Endodermal cell (in vitro differentiated cells): ENCODE results near the gene PHF21B. TPM values are rescaled to one million over a fixed set of nuclear protein-coding genes. Genes with fewer than 3 reads are reported as not detected.

ENCODE experiments used
- DNase-seq: peaks from one replicate; pipeline ENCODE4 v3.0.0-alpha.2; 2017
- H3K27ac ChIP-seq: 2 replicates; pipeline ENCODE4 v1.5.1; 2013; ENCODE audit warnings: mild to moderate bottlenecking, low read depth, low read length, moderate library complexity
- H3K27me3 ChIP-seq: 2 replicates; pipeline ENCODE4 v1.6.1; 2013; ENCODE audit warnings: mild to moderate bottlenecking, low read length, moderate library complexity; ENCODE audit not compliant: insufficient read depth, control insufficient read depth, poor library complexity, severe bottlenecking
- H3K36me3 ChIP-seq: 2 replicates; pipeline ENCODE4 v1.7.0; 2013; ENCODE audit warnings: mild to moderate bottlenecking, low read length, moderate library complexity; ENCODE audit not compliant: control insufficient read depth, insufficient read depth
- H3K4me1 ChIP-seq: one replicate; pipeline ENCODE4 v1.7.0; 2013; ENCODE audit warnings: low read length; ENCODE audit not compliant: control insufficient read depth, insufficient read depth
- H3K4me3 ChIP-seq: 2 replicates; pipeline ENCODE4 v1.5.1; 2013; ENCODE audit warnings: mild to moderate bottlenecking, low read length, moderate library complexity
- H3K9ac ChIP-seq: 2 replicates; pipeline ENCODE4 v1.6.1; 2013; ENCODE audit warnings: mild to moderate bottlenecking, low read length, moderate library complexity; ENCODE audit not compliant: poor library complexity, severe bottlenecking; ENCODE audit errors: extremely low read depth
- H3K9me3 ChIP-seq: 2 replicates; pipeline ENCODE4 v1.6.1; 2013; ENCODE audit warnings: mild to moderate bottlenecking, low read length, moderate library complexity; ENCODE audit not compliant: control insufficient read depth
- H3K27ac Mint-ChIP-seq: 2 replicates; pipeline ENCODE4 v1.8.0; 2020; ENCODE audit warnings: mixed read lengths
- H3K27me3 Mint-ChIP-seq: 2 replicates; pipeline ENCODE4 v1.8.0; 2021; ENCODE audit warnings: mild to moderate bottlenecking, mixed read lengths; ENCODE audit not compliant: insufficient read depth
- H3K36me3 Mint-ChIP-seq: 2 replicates; pipeline ENCODE4 v1.8.0; 2020; ENCODE audit warnings: low read depth, mixed read lengths
- H3K4me1 Mint-ChIP-seq: 2 replicates; pipeline ENCODE4 v1.8.0; 2020; ENCODE audit warnings: mixed read lengths
- H3K4me3 Mint-ChIP-seq: 2 replicates; pipeline ENCODE4 v1.8.0; 2020; ENCODE audit warnings: mild to moderate bottlenecking, moderate library complexity, mixed read lengths
- H3K9me3 Mint-ChIP-seq: 2 replicates; pipeline ENCODE4 v1.8.0; 2020; ENCODE audit warnings: mild to moderate bottlenecking, mixed read lengths
- WGBS, 2 experiments: methylation state at CpG; one replicate each; pipeline versions ENCODE4 v1.1.5 to v1.1.7; 2013; ENCODE audit warnings: missing lambda C conversion rate in 2 of 2, mixed read lengths in 1 of 2; ENCODE audit not compliant: insufficient coverage in 1 of 2, insufficient read length in 1 of 2; 5-methylcytosine and 5-hydroxymethylcytosine counted together
- total RNA-seq, 2 donors: library from RNA; stranded (reverse); fragmentation: NEBNext Ultra II Directional in 1 of 2; extraction: Animal tissue kit (Norgen Biotek cat#: 25700) in 1 of 2; gene quantifications; 2 replicates in 1 of 2; 3 replicates in 1 of 2; pipeline ENCODE4 v1.2.1, GENCODE V29; 2021
- TF ChIP-seq, protein P1 (sequence below): fragments of 200-600 bp; sonication (generic); conservative IDR thresholded peaks from 2 replicates; pipeline ENCODE4 v1.5.0; 2021; ENCODE audit warnings: antibody characterized with exemption, mild to moderate bottlenecking

PHF21B gene
- total RNA-seq, 2 donors from 2014 or later: 57.5 to 69.2 TPM

- Histone ChIP-seq H3K27ac (no peak overlapping the region), H3K27me3 (no peaks in the 10 kb centered on the region), H3K9me3 (peaks cover 11% of the 10 kb centered on the region), H3K9ac (no peak overlapping the region), H3K4me1 (no peaks in the 10 kb centered on the region), H3K36me3 (peaks cover 8% of the 10 kb centered on the region), H3K4me3 (no peak overlapping the region)
- Mint-ChIP-seq H3K9me3 (no peaks in the 10 kb centered on the region), H3K4me3 (no peak overlapping the region), H3K27ac (no peak overlapping the region), H3K36me3 (peaks cover 29% of the 10 kb centered on the region), H3K27me3 (no peaks in the 10 kb centered on the region), H3K4me1 (no peaks in the 10 kb centered on the region)
- 94 to 98% methylated on average over 16 to 32 of the region's 32 CpGs for WGBS, 2 experiments
- DNase-seq: no peak
- TF ChIP-seq, protein P1, sequence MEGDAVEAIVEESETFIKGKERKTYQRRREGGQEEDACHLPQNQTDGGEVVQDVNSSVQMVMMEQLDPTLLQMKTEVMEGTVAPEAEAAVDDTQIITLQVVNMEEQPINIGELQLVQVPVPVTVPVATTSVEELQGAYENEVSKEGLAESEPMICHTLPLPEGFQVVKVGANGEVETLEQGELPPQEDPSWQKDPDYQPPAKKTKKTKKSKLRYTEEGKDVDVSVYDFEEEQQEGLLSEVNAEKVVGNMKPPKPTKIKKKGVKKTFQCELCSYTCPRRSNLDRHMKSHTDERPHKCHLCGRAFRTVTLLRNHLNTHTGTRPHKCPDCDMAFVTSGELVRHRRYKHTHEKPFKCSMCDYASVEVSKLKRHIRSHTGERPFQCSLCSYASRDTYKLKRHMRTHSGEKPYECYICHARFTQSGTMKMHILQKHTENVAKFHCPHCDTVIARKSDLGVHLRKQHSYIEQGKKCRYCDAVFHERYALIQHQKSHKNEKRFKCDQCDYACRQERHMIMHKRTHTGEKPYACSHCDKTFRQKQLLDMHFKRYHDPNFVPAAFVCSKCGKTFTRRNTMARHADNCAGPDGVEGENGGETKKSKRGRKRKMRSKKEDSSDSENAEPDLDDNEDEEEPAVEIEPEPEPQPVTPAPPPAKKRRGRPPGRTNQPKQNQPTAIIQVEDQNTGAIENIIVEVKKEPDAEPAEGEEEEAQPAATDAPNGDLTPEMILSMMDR: no peak
Measured at GRCh38 chr22:44926491-44927415, 83.1 kb downstream of the PHF21B start.

DNA sequence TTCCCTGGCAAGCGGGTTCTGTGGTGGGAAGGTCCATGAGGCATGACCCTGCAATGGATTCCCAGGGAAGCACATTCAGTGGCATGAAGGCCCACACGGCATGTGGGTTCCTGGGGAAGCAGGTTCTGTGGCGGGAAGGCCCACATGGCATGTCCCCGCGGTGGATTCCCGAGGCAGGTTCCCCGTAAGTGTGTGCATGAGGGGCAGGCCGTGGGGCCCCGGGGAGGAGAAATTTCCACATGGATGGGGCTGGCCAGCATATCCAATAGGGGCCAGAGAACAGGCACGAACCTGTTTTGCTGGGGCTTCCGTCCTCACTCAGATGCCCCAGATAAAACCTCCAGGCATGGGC lies 83.7 kb downstream of the PHF21B start:
- Mint-ChIP-seq H3K36me3 (peaks cover 30% of the 10 kb centered on the region), H3K27ac (no peak overlapping the region), H3K9me3 (no peaks in the 10 kb centered on the region), H3K4me1 (no peaks in the 10 kb centered on the region), H3K27me3 (no peaks in the 10 kb centered on the region), H3K4me3 (no peak overlapping the region)
- peaks cover 8% of the 10 kb centered on the region for H3K36me3 ChIP-seq
- no peak for DNase-seq
- no peak overlapping the region for H3K4me3 ChIP-seq
- peaks cover 11% of the 10 kb centered on the region for H3K9me3 ChIP-seq
- TF ChIP-seq, protein P1: no peak
- no peak overlapping the region for H3K9ac ChIP-seq
- H3K4me1 ChIP-seq: no peaks in the 10 kb centered on the region
- no peaks in the 10 kb centered on the region for H3K27me3 ChIP-seq
- WGBS, 2 experiments: 96 to 98% methylated on average over 9 to 11 of the region's 11 CpGs
- no peak overlapping the region for H3K27ac ChIP-seq

DNA sequence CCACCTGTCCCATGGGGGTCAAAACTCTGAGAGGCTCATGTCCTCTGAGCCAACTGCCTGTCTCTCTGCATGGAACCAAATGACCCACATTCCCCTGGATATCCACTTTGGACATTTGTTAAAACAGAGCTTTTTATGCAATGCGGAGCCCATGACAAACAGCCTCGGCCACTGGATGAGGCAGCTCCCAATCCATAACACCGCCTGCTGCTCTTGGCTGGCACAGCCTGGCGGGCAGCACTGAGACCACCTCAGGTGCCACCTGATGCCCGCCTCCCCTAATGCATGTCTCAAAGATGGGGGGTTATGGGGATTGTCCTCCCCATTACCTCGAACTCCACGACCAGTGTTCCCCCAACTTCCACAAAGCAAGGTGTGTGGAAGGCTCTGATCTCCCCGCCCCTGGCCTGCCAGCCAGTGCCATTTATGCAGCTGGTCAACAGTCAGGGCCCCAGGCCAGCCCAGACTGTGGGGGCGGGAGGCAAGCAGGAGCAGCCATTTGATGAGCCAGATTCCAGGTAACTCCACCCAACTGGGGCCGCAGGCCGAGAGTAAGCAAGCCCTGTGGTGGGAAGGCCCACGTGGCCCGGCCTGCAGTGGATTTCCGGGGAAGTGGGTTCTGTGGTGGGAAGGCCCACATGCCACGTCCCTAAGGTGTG lies 84.2 kb downstream of the PHF21B start:
- Histone ChIP-seq H3K9me3 (peaks cover 11% of the 10 kb centered on the region), H3K4me3 (no peak overlapping the region), H3K27me3 (no peaks in the 10 kb centered on the region), H3K27ac (no peak overlapping the region), H3K9ac (no peak overlapping the region), H3K36me3 (peaks cover 11% of the 10 kb centered on the region), H3K4me1 (no peaks in the 10 kb centered on the region)
- no peak for DNase-seq
- TF ChIP-seq, protein P1: no peak
- Mint-ChIP-seq H3K27me3 (no peaks in the 10 kb centered on the region), H3K4me3 (no peak overlapping the region), H3K9me3 (no peaks in the 10 kb centered on the region), H3K4me1 (no peaks in the 10 kb centered on the region), H3K27ac (no peak overlapping the region), H3K36me3 (peaks cover 35% of the 10 kb centered on the region)
- WGBS, 2 experiments: 88 to 95% methylated on average over 10 to 15 of the region's 15 CpGs
